Hematopoietic multipotent progenitor cell treated with erythropoietin and hydrocortisone succinate and interleukin-3 and kit ligand, for 8 days (in vitro differentiated cells): ENCODE data around the gene METTL27.
"Not testable (repeated sequence)": the region's sequence is repeated elsewhere in the genome, so short reads cannot be mapped to it uniquely, and the experiment has no call there.

ENCODE experiments used
- DNase-seq: peaks from one replicate; pipeline ENCODE4 v3.0.0-alpha.2; 2015

Gene METTL27

DNA sequence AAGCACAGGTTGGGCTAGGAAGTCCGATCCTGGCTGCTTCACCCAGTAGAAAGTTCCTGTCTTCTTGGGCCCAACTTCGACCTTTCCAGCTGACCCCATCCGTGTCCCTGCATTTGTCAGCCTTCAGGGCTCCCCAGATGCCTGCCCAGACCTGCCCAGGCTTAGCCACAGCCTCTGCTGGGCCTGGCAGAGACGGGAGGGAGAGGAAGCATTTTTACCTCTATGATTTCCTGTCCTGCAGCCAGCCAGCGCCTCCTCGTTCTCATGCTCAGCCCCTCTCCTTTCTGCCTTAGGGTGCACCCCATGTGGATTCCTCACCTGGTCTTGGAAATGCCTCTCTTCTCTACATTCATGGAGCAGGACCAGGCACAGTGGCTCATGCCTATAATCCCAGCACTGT is 3.7 kb downstream of the METTL27 start:
- no peak for DNase-seq

DNA sequence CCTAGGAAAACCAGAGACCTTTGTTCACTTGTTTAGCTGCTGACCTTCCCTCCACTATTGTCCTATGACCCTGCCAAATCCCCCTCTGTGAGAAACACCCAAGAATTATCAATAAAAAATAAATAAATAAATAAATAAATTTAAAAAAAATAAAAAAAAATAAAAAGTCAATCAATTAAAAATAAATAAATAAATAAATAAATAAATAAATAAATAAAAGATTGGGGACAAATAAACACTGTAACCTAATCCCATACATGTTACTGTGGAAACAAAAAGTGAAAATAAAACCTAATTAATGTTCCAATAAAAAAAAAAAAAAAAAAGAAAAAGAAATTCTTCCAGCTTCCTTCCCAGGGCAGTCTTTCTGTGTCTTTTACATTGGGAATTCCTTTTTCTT is 5.1 kb downstream of the METTL27 start:
- not testable (repeated sequence) for DNase-seq

DNA sequence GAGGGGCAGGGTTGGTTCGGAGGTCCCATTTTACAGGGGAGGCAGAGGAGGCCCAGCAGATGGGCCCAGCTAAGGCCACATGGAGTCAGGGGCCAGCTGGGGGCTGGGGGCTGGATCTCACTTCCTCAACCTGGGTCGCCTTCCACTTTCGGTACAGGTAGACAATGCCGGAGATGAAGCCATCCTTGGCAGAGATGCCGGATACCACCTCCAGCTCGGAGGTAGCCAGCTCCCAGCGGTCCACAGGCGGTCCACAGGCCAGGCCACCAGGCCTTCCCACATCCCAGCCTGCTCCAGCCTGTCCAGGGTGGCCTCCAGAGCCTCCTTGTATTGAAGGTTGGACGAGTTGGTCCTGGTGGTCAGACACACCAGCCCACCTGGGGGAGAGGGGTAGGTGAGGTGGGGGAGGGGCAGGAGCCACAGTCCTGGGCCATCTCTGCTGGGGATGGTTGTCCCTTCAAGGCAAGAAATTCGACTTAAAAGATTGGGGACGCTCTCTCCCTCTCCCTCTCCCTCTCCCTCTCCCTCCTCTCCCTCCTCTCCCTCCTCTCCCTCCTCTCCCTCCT is 7.6 kb downstream of the METTL27 start:
- no peak for DNase-seq

DNA sequence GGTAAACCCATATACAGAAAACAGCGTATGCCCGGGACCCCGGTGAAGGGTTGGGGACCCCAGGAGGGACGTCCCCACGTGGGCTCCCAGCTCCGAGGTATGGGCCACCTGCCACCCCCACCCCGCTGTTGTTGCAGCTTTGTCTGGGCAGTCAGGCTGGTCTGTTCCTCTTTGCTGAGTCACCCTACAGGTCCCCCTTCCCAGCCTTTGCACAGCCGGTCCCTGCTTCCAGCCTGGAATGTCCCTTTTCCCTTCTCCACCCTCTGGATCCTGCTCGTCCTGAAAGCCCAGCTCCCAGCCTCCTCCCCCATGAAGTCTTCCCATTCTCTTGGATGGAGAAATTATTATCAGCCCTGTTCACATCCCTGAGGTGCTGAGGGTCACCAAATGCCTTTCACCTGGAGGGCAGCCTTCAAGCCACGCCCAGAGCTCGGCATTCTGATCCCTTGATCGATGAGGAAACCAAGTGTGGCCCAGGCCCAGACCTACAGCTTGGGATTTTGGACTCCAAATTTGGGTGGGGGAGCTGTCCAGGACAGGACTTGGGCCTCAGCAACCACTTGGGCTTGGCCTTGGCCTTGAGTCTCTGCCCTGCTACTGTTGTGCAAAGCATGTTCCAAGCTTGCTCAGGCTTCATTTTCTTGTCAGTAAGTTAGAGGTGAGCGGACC is 8.9 kb downstream of the METTL27 start:
- DNase-seq, result no peak

DNA sequence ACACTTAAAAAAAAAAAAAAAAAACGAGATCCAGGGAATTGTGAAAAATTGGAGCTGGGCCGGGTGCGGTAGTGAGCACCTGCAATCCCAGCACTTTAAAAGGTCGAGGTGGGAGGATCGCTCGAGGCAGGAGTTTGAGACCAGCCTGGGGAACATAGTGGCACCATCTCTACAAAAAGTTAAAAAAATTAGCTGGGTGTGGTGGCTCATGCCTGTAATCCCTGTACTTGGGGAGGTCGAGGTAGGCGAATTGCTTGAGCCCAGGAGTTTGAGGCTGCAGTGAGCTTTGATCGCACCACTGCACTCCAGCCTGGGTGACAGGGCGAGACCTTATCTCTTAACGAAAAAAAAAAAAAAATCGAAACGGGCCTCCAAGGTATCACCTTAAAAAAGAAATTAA is 9.5 kb downstream of the METTL27 start:
- no peak for DNase-seq

DNA sequence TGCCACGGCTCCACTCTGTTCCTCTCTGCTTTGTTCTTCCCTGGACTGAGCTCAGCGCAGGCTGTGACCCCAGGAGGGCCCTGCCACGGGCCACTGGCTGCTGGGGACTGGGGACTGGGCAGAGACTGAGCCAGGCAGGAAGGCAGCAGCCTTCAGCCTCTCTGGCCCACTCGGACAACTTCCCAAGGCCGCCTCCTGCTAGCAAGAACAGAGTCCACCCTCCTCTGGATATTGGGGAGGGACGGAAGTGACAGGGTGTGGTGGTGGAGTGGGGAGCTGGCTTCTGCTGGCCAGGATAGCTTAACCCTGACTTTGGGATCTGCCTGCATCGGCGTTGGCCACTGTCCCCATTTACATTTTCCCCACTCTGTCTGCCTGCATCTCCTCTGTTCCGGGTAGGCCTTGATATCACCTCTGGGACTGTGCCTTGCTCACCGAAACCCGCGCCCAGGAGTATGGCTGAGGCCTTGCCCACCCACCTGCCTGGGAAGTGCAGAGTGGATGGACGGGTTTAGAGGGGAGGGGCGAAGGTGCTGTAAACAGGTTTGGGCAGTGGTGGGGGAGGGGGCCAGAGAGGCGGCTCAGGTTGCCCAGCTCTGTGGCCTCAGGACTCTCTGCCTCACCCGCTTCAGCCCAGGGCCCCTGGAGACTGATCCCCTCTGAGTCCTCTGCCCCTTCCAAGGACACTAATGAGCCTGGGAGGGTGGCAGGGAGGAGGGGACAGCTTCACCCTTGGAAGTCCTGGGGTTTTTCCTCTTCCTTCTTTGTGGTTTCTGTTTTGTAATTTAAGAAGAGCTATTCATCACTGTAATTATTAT is 10.3 kb downstream of the METTL27 start:
- no peak for DNase-seq

DNA sequence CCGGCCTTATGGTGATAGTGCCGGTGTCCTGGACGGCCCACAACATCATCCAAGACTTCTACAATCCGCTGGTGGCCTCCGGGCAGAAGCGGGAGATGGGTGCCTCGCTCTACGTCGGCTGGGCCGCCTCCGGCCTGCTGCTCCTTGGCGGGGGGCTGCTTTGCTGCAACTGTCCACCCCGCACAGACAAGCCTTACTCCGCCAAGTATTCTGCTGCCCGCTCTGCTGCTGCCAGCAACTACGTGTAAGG is 10.8 kb downstream of the METTL27 start:
- no peak for DNase-seq

DNA sequence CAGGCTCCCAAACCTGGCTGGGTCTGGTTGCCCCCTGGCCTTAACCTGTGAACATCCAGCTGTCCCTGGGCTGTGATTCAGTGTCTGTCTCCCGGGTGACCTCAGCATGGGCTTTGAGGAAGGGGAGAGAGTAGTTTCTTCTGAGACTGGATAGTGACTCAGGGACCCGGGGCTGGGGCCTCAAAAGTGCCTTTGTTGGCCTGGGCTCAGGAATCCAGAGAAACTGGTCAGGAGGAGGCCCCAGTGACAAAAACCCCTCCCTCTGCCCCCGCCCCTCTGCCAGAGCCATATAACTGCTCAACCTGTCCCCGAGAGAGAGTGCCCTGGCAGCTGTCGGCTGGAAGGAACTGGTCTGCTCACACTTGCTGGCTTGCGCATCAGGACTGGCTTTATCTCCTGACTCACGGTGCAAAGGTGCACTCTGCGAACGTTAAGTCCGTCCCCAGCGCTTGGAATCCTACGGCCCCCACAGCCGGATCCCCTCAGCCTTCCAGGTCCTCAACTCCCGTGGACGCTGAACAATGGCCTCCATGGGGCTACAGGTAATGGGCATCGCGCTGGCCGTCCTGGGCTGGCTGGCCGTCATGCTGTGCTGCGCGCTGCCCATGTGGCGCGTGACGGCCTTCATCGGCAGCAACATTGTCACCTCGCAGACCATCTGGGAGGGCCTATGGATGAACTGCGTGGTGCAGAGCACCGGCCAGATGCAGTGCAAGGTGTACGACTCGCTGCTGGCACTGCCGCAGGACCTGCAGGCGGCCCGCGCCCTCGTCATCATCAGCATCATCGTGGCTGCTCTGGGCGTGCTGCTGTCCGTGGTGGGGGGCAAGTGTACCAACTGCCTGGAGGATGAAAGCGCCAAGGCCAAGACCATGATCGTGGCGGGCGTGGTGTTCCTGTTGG is 11.4 kb downstream of the METTL27 start, which contains the start of gene CLDN4:
Gene CLDN4, plus strand, starts transcription at position 316 of the 903 bp plus-strand sequence. Its CDS starts 206 bp downstream, at position 522.
- DNase-seq, result no peak

DNA sequence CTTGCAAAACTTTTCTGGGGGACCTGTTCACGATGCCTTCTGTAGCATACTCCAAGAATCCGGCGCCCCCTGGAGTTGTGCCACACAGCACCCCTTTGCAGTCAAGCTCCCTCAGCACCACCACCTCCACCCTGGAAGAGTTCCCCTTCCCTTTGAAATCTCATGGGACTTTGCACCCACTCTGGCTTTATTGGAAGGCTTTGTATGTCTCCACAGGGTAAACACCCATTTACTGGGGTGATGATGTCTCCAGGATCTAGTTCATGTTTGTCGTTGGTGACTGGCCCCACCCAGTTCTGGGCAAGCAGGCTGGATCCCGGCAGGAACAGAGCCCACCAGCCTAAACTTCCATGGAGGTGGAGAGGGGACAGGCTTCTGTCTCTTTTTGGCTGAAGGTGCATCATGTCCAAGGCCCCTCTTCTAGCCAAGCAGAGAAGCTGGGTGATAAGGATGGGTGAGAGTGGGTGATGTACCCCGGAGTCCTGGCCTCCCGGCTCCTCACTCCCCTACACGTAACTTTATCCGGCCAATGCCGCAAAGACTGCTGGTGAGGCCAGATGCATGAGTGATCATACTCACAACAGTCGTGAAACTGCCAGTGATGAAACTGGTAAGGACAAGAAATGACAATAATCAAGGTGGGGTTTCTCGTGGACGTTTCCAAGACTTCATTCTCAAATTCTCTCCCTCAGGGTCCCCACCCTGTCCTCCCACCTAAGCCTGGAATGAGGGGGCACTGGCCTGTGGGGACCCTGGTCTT is 12.2 kb downstream of the METTL27 start:
- DNase-seq, result no peak

DNA sequence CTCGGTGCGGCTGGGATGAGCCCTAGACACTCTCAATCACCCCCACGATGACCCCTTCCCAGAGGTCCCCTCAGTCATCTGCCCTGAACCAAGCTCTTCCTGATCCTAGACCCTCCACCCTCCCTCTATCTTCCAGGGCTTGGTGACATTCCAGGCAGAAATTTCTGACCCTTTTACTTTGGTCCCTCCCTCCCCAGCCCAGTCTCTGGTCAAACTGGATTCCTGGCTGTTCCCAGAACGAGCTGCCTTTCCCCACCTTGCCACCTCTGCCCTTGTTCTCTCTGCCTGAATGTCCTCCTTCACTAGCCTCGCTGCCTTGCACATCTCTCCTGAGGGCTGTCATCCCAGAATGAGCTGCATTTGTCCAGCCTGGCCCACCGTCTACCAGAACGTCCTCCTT is 12.8 kb downstream of the METTL27 start:
- DNase-seq, result no peak

DNA sequence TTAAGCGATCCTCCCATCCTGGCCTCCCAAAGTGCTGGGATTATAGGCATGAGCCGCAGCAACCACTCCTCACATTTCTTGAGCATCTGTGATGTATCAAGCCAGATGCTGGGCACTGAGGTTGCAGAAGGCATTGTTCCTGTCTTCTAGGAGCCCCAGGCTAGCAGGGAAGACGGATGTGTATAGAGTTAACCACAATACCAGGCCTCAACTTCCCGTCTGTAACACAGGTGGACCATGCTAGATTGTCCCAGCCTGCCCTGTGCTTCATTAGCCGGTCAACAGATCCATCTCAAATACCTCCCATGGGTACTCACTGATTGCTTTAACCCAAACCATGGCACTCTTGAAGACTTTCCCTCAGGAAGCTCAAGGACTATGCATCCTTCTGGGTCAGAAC is 13.3 kb downstream of the METTL27 start:
- DNase-seq, result no peak

DNA sequence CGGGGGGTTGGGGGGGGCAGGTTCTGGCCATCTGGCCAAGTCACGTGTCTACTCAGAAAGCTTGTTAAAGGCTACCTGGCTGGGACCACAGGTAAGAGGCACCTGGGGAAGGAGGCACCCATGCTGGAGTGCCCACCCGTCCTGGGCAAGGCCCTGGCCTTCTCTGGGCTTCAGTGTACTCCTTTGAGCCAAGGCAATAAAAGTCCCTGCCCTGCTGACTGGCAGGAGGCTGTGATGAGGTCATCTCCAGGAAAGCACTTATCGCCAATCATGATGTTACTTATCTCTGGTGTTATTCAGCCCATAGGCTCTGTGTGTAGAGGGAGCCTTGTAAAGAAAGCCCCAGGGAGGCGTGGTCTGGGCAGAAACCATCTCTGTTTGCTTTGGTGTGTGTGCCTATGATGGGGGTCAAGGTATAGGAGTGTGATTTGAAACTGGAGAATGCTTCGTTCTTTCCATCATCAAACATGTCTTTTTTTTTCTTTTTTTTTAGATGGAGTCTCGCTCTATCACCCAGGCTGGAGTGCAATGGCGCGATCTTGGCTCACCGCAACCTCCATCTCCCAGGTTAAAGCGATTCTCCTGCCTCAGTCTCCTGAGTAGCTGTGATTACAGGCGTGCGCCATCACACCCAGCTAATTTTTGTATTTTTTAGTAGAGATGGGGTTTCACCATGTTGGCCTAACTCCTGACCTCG is 14.1 kb downstream of the METTL27 start:
- DNase-seq, result peak; percentile 85

DNA sequence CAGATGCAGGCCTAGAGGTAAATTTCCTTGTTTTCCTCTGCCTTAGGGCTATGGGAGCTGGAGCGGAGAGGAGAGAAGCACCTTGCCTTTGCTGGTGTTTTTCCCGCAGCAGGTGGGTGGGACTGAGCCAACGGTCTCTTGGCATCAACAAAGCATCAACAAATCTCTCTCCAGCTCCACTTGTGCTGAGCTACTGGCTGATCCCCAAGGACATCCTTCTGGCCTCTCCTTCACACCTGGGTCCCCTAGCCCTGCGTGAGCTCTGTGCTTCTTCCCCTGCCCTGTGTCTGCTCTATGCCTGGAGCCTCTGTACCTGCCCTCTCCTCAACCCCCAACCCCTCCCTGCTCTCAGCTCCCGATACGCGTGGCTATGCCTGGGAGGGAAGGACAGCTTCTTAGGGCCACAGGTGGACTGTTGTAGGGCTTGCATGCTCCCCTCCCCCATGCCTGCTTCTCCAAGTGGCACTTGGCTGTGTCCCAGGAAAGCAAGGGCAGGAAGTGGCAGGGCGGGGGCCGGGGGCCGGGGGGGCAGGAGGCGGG is 14.7 kb downstream of the METTL27 start:
- peak; percentile 78 for DNase-seq

DNA sequence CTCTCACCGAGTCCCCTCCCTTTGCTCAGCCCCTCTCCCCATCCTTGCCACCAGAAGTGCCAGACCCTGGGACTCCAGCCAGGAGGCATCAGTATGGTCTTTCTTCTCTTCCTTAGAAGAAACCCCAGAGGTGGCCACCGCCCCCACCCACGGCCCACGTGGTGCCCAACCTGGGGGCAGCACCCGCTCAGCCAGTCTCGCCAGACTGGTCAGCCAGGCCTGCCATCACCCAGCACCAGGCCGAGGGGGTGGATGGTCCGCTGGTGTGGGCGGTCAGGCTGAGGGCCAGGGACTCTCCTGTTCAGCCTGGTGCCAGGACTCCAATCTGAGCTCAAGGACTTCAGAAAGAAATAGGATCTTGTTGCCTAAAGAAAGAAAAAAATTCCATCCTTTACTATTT is 17.3 kb downstream of the METTL27 start:
- no peak for DNase-seq

DNA sequence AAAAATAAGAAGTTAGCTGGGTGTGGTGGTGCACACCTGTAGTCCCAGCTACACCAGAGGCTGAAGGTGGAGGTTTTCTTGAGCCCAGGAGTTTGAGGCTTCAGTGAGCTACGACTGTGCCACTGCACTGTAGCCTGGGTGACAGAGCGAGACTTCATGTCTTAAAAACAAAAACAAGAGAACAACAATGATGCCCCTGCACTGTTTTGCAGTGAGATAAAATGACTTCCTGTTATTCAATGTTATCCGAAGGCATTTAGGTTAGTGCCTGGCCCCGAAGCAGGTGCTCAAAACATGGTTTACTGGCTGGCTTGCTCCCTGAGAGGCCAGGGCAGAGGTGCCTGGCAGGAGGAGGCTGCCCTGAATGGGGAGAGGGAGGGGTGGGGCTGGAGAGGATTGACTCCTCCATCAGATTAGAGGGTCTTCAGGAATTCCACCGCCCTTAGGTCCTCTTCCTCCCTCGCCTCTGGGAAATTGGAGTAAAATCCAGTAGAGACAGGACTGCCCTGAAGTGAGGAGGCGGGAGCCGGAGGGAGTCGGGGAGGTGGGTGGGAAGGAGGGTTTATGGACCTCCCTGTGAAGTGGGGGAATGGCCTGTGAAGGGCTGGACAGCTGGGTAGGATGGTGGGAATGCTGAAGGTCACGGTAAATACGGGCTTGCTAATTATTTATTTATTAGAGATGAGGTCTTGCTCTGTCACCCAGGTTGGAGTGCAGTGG is 18.3 kb downstream of the METTL27 start:
- DNase-seq, result no peak

DNA sequence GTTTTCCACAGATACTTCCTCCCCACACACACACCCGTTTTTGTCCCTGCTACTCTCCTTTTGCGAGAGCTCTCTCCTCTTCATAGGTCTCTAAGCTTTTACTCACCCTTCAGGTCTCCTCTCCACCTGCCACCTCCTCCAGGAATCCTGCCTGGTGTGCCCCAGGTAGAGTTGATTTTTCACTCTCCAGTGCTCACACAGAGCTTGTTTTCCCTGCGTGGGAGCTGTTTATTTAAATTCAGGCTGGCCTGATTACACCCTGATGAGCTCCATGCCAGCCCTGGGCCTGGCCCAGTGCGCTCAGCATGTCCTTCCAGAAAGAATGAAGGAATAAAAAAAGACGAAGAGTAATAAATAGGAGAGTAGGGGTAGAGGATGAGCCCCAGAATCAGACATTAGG is 19.1 kb downstream of the METTL27 start:
- no peak for DNase-seq

DNA sequence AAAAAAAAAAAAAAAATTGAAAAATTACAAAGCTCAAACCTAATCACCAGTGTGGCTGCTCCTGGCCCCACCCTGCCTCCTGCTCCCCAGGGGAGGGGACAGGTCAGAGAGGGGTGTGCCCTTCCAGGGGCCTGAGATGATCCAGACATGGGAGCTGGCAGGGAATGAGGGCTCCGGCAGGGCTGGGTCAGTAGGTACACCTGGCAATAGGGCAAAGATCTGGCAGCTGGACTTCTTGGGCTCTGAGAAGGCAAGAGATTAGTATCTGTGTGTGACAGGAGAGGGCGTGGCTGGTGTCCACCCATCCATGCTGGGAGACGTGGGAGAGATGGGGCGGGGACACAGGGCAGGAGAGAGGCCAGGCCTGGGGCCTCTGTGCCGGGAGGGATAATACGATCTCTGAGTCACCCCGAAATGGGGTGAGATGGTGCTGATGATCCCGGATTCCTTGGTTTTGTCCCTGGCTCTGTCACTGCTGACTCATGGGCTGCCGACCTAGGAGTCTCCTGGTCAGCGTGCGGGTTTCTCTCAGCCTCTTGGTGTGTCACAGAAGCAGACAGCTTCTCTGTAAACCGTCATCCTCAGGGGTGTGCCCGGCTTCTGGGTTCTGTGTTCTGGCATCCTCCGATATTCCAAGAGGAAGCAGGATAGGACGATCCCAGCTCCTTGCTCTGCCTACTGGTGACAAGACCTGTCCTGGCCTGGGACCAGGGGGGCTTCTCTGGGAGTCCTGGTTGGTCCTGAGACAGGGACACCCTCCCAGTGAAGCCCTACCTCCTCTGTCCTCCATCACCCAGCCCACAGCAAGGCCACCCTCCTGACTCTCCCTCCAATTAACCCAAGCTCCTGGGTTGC is 19.8 kb downstream of the METTL27 start:
- peak; percentile 75 for DNase-seq

DNA sequence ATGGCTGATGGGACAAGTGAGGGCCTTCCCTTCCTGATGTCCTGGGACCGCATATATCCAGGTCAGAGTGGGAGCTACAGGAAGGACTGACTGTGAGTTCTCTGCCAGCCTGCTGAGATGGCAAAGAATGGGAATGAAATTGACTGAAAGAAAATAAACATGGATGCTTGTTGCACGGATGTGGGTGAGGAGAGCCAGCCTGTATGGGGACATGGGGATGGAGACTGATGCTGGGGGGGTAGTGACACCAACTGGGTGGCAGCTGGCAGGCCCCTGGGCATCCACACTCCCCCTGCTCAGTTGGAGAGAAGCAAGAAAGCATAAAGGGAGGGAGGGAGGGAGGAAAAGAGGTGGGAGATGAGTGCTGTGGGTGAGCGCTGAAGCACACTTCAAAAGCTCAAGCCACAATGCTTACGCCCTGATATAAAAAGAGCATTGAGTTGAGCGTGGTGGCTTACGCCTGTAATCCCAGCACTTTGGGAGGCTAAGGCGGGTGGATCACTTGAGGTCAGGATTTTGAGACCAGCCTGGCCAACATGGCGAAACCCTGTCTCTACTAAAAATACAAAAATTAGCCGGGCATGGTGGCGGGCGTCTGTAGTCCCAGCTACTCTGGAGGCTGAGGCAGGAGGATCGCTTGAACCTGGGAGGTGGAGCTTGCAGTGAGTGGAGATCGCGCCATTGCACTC is 20.6 kb downstream of the METTL27 start:
- not testable (repeated sequence) for DNase-seq

DNA sequence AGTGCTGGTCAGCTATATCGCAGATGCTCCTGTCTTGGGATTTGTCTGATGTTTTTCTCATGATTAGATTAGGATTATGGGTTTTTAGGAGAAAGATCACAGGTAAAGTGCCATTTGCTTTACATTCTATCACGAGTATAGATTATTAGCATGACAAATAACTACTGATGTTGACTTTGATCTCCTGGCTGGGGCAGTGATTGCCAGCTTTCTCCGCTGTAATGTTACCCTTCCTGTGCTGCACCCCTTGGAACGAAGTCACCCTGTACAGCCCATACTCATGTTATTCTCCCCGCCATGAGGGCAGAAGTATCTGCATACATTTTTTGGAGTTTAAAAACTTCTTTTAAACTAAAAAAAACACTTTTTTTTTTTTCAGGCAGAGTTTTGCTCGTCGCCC is 22.3 kb downstream of the METTL27 start:
- no peak for DNase-seq
